ENCODE measurements around the gene RAB11FIP5. TPM values are rescaled to one million over a fixed set of nuclear protein-coding genes. Genes with fewer than 3 reads are reported as not detected.

Gene RAB11FIP5
- total and polyA plus RNA-seq, 10 of the 15 experiments (the other 5 are each of a cell fraction or from before 2014, with no cell fraction given) = 0.03 to 0.20 (median 0.06) TPM; not detected in 6

DNA sequence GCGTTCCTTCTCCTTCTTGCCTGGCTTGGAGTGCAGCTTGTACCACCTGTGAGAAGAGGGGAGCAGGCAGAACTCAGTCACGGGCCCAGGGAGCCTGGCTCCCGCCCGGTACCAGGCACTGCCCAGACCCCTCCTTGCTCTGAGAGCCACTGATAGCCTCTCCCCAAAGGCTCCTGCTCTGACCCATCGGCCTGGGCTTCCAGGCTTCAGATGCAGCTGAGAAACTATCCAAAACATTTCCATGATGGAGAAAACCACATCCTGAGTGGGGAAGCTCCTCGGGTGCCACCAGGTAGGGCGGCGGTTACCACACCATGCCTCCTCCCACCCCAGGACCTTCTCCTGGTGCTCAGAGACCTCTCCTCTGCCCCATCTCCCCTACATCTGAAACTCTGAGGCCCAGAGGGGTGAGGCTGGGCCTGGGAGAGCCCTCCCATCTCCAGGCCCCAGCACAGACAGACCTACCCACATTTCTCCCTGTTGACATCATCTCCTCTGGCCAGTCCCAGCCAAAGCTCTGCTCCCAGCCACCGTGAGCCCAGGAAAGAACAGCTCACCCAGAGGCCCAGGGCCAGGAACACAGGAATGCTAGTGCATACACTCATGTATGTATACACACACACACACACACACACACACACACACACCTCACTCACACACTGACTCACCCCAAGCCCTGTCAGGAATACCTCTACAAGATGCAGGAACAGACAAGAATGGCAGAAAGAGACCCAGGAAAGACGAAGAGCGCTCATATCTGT lies 23.3 kb downstream of the RAB11FIP5 start:
- no peak for DNase-seq (ENCODE audit: low read depth, low spot score)
- FAIRE-seq = no peak
- ChIA-PET RAD21 (ENCODE audit: unreplicated experiment) (no interaction called here), CTCF (interaction anchor here (1.0 kb wide), 1 partner anchor 88 kb away, joined by 6 read pairs; no protein-coding TSS in a partner anchor), POLR2A (no interaction called here), SMC1A (ENCODE audit: uncharacterized antibody, unreplicated experiment) (no interaction called here)
- Histone ChIP-seq H2AFZ (ENCODE audit: control insufficient read depth, low read depth, low read length) (no peak overlapping the region), H3K4me2 (ENCODE audit: control insufficient read depth, insufficient read depth) (no peak overlapping the region), H3K27ac (ENCODE audit: control insufficient read depth, insufficient read depth) (no peak overlapping the region), H3K79me2 (ENCODE audit: control insufficient read depth, insufficient read depth, low read length) (no peaks in the 10 kb centered on the region), H3K4me1 (ENCODE audit: control insufficient read depth, insufficient read depth, low read length) (no peaks in the 10 kb centered on the region; the same call in 1 of the 2 replicates), H3K27me3 (replicated peaks in 1 of 2; ENCODE audit: control insufficient read depth in 2 of 2, insufficient read depth in 2 of 2, low read length in 1 of 2) (peaks cover 0 to 1% of the 10 kb centered on the region in 2 experiments; a peak in 2 of 4 replicates), H3K36me3 (ENCODE audit: control insufficient read depth in 2 of 2, insufficient read depth in 2 of 2, low read length in 1 of 2) (no peaks in the 10 kb centered on the region), H3K9ac (ENCODE audit: control insufficient read depth, insufficient read depth, low read length) (no peak overlapping the region), H4K20me1 (ENCODE audit: control insufficient read depth, insufficient read depth) (no peaks in the 10 kb centered on the region; the same call in 1 of the 2 replicates), H3K4me3 (no peak overlapping the region), H3K9me3 (replicated peaks; ENCODE audit: control insufficient read depth, insufficient read depth, low read length) (no peaks in the 10 kb centered on the region)
- in situ Hi-C loops (cut with MboI) = loop anchor here (5.0 kb wide), 1 partner anchor 73 kb away; no protein-coding TSS in a partner anchor
- 40% methylated on average over 11 of the region's 11 CpGs for WGBS (ENCODE audit: insufficient coverage, insufficient replicate concordance, low lambda C conversion rate, missing lambda C conversion rate)
- TF ChIP-seq EED (IDR thresholded peaks at IDR 0.05; ENCODE audit: low read depth) = no peak
- TF ChIP-seq TCF7 (IDR thresholded peaks at IDR 0.05; ENCODE audit: borderline replicate concordance) = no peak
- TF ChIP-seq BACH1 (IDR thresholded peaks at IDR 0.05; ENCODE audit: borderline replicate concordance) = no peak
- TF ChIP-seq, protein P1, sequence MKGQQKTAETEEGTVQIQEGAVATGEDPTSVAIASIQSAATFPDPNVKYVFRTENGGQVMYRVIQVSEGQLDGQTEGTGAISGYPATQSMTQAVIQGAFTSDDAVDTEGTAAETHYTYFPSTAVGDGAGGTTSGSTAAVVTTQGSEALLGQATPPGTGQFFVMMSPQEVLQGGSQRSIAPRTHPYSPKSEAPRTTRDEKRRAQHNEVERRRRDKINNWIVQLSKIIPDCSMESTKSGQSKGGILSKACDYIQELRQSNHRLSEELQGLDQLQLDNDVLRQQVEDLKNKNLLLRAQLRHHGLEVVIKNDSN (IDR thresholded peaks at IDR 0.05; ENCODE audit: borderline replicate concordance, extremely low read length, insufficient read depth, low read depth, low read length) = no peak
- no peak for TF ChIP-seq EP300 (IDR thresholded peaks at IDR 0.05; ENCODE audit: borderline replicate concordance in 1 of 2, control insufficient read depth in 1 of 2, low read depth in 2 of 2, low read length in 2 of 2)
- TF ChIP-seq IRF4 (IDR thresholded peaks at IDR 0.05; ENCODE audit: low read depth, low read length) = no peak
- no peak for TF ChIP-seq BCL11A (IDR thresholded peaks at IDR 0.05; ENCODE audit: low read depth, low read length)
- TF ChIP-seq ATF2 (IDR thresholded peaks at IDR 0.05; ENCODE audit: low read length) = no peak
- TF ChIP-seq TCF12 (IDR thresholded peaks at IDR 0.05; ENCODE audit: low read depth, low read length) = no peak
- TF ChIP-seq ZBTB33 (IDR thresholded peaks at IDR 0.05) = no peak
- no peak for TF ChIP-seq ZBED1 (IDR thresholded peaks at IDR 0.05; ENCODE audit: borderline replicate concordance)
- no peak for TF ChIP-seq GATAD2B (conservative IDR thresholded peaks at IDR 0.05; ENCODE audit: low read depth)
- TF ChIP-seq NR2C2 (IDR thresholded peaks at IDR 0.05; ENCODE audit: borderline replicate concordance, control insufficient read depth, insufficient read length, low read depth) = no peak
- no peak for TF ChIP-seq MTA2 (IDR thresholded peaks at IDR 0.05; ENCODE audit: low read depth)
- TF ChIP-seq, protein P2, sequence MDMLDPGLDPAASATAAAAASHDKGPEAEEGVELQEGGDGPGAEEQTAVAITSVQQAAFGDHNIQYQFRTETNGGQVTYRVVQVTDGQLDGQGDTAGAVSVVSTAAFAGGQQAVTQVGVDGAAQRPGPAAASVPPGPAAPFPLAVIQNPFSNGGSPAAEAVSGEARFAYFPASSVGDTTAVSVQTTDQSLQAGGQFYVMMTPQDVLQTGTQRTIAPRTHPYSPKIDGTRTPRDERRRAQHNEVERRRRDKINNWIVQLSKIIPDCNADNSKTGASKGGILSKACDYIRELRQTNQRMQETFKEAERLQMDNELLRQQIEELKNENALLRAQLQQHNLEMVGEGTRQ (IDR thresholded peaks at IDR 0.05; ENCODE audit: borderline replicate concordance, low read depth, low read length) = no peak
- no peak for TF ChIP-seq SMARCA5 (IDR thresholded peaks at IDR 0.05)
- no peak for TF ChIP-seq SP1 (IDR thresholded peaks at IDR 0.05; ENCODE audit: low read depth, low read length)
- intact Hi-C loops (cut with micrococcal nuclease; ENCODE audit: unreplicated experiment) = no loop called here
- no peak for ATAC-seq
- no TSS peak for BruUV-seq (replicated peaks)
